IPS-20b (cell line): ENCODE results near the gene SCN4B.
"Not testable (repeated sequence)": the region's sequence is repeated elsewhere in the genome, so short reads cannot be mapped to it uniquely, and the experiment has no call there.

Experiments used
- H3K27ac ChIP-seq: one replicate; pipeline ENCODE4 v1.5.1; 2013; ENCODE audit warnings: low read length
- H3K27me3 ChIP-seq: 2 replicates; pipeline ENCODE4 v1.6.1; 2013; ENCODE audit warnings: mild to moderate bottlenecking, low read length, inconsistent platforms; ENCODE audit not compliant: insufficient read depth
- H3K36me3 ChIP-seq: 2 replicates; pipeline ENCODE4 v1.6.1; 2013; ENCODE audit warnings: low read depth, mild to moderate bottlenecking, inconsistent platforms, low read length, moderate library complexity; ENCODE audit not compliant: insufficient read depth
- H3K4me1 ChIP-seq: 2 replicates; pipeline ENCODE4 v1.6.1; 2013; ENCODE audit warnings: mild to moderate bottlenecking, control low read depth, inconsistent platforms, low read length, moderate library complexity; ENCODE audit not compliant: insufficient read depth
- H3K4me3 ChIP-seq: 2 replicates; pipeline ENCODE4 v1.5.1; 2013; ENCODE audit warnings: mild to moderate bottlenecking, low read length, inconsistent platforms
- H3K9ac ChIP-seq: 2 replicates; pipeline ENCODE4 v1.6.1; 2013; ENCODE audit warnings: low read depth, mild to moderate bottlenecking, inconsistent platforms, low read length, moderate library complexity
- H3K9me3 ChIP-seq: 2 replicates; pipeline ENCODE4 v1.6.1; 2013; ENCODE audit warnings: mild to moderate bottlenecking, low read depth, low read length, inconsistent platforms; ENCODE audit not compliant: insufficient read depth

SCN4B gene, protein sequence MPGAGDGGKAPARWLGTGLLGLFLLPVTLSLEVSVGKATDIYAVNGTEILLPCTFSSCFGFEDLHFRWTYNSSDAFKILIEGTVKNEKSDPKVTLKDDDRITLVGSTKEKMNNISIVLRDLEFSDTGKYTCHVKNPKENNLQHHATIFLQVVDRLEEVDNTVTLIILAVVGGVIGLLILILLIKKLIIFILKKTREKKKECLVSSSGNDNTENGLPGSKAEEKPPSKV

GRCh38 chr11:118152552-118153471 is at the start of gene SCN4B:
TSS of gene SCN4B (minus strand) at chr11:118152823. CDS start at chr11:118152673, 150 bp downstream.
- no peaks in the 10 kb centered on the region for H3K36me3 ChIP-seq
- H3K9ac ChIP-seq, result peak within 1 kb of the TSS; percentile 24; the same call in 1 of the 2 replicates
- peaks cover 99% of the 10 kb centered on the region for H3K27me3 ChIP-seq
- no peak within 1 kb of the TSS for H3K27ac ChIP-seq
- H3K9me3 ChIP-seq, result no peaks in the 10 kb centered on the region
- peak within 1 kb of the TSS; percentile 75 for H3K4me3 ChIP-seq
- peaks cover 34% of the 10 kb centered on the region for H3K4me1 ChIP-seq

DNA sequence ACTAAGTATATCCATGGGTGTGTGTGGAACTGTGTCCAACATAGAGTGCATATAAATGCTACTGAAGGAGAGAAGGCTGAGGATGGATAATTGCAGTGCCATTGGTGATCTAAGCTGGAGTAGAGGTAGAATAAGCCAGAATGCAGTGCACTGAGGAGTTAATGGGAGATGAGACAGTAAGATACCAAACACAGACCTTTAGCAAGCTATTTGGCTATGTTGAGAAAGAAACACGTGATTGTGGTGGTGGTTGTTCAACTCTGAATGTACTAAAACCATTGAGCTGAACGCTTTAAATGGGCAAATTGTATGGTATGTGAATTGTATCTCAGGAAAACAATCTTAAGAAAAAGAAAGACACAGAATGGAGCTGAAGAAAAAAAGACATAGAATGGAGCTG is 49.3 kb upstream of the SCN4B start:
- H3K4me3 ChIP-seq, result no peak overlapping the region
- H3K27me3 ChIP-seq, result no peaks in the 10 kb centered on the region; the same call in 1 of the 2 replicates
- H3K9me3 ChIP-seq, result no peaks in the 10 kb centered on the region
- H3K36me3 ChIP-seq, result no peaks in the 10 kb centered on the region
- no peak overlapping the region for H3K27ac ChIP-seq
- peaks cover 3% of the 10 kb centered on the region; the same call in 1 of the 2 replicates for H3K4me1 ChIP-seq
- H3K9ac ChIP-seq, result no peak overlapping the region

- Histone ChIP-seq H3K9me3 (no peaks in the 10 kb centered on the region), H3K4me3 (no peak overlapping the region), H3K4me1 (no peaks in the 10 kb centered on the region; the same call in 1 of the 2 replicates), H3K27me3 (no peaks in the 10 kb centered on the region; the same call in 1 of the 2 replicates), H3K9ac (no peak overlapping the region), H3K27ac (no peak overlapping the region), H3K36me3 (no peaks in the 10 kb centered on the region)
Observed at GRCh38 chr11:118200901-118201680, 48.5 kb upstream of the SCN4B start.

DNA sequence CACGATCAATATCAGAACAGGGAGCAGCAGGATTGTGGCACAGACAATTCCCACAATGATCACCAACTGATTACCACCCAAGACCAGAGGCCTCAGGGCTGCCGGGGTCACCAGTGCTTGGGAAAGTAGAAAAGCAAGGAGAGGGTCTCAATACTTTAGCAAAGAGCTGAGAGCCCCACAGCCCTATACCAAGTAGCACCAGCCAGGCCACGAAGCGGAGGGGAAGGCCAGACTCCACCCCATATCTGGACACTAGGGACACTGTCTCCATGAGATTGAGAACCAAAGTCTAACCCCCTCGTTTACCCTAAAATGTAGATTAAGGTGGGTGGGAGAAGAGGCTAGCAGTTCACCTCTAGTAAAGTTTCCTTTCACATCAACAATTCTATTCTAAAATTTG is 47.9 kb upstream of the SCN4B start:
- Histone ChIP-seq H3K9ac (no peak overlapping the region), H3K27ac (no peak overlapping the region), H3K36me3 (no peaks in the 10 kb centered on the region), H3K4me3 (no peak overlapping the region), H3K4me1 (no peaks in the 10 kb centered on the region; the same call in 1 of the 2 replicates), H3K9me3 (no peaks in the 10 kb centered on the region), H3K27me3 (no peaks in the 10 kb centered on the region; the same call in 1 of the 2 replicates)

DNA sequence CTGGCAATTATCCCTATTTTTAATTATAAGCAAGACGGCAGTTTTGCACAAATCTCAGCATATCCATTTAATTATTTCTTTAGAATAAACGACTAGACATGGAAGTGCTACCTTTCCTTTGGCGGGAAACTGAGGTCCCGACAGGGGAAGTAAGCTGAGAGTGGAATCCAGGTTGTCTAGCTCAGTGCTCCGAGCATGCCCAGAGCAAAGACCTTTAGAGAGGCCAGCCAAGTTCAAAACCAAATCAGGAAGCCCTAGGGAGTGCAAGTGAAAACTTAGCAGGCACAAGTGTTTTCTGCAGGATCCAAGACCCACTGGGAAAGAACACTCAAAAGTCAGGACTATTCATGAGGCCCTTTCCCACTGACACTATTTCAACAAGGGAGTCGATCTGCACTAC is 46.5 kb upstream of the SCN4B start:
- H3K9ac ChIP-seq, result no peak overlapping the region
- no peak overlapping the region for H3K4me3 ChIP-seq
- no peaks in the 10 kb centered on the region; the same call in 1 of the 2 replicates for H3K27me3 ChIP-seq
- no peaks in the 10 kb centered on the region for H3K36me3 ChIP-seq
- H3K4me1 ChIP-seq, result peaks cover 8% of the 10 kb centered on the region; the same call in 1 of the 2 replicates
- no peak overlapping the region for H3K27ac ChIP-seq
- no peaks in the 10 kb centered on the region for H3K9me3 ChIP-seq

- Histone ChIP-seq H3K4me3 (0 out of 2 replicates have a peak overlapping the region, but pooled peaks have one; percentile 15), H3K9me3 (no peaks in the 10 kb centered on the region), H3K36me3 (no peaks in the 10 kb centered on the region)
Observed at GRCh38 chr11:118198370-118198769, 45.7 kb upstream of the SCN4B start.

GRCh38 chr11:118194835-118195627 is 42.4 kb upstream of the SCN4B start:
- no peaks in the 10 kb centered on the region; the same call in 1 of the 2 replicates for H3K27me3 ChIP-seq
- H3K27ac ChIP-seq, result no peak overlapping the region
- no peaks in the 10 kb centered on the region for H3K36me3 ChIP-seq
- H3K9ac ChIP-seq, result no peak overlapping the region
- H3K4me3 ChIP-seq, result no peak overlapping the region
- H3K4me1 ChIP-seq, result peaks cover 9% of the 10 kb centered on the region; the same call in 1 of the 2 replicates
- no peaks in the 10 kb centered on the region for H3K9me3 ChIP-seq

More at GRCh38 chr11:118198370-118198769, 45.7 kb upstream of the SCN4B start:
- Histone ChIP-seq H3K27ac (no peak overlapping the region), H3K9ac (no peak overlapping the region), H3K27me3 (no peaks in the 10 kb centered on the region; the same call in 1 of the 2 replicates), H3K4me1 (peaks cover 9% of the 10 kb centered on the region; the same call in 1 of the 2 replicates)

DNA sequence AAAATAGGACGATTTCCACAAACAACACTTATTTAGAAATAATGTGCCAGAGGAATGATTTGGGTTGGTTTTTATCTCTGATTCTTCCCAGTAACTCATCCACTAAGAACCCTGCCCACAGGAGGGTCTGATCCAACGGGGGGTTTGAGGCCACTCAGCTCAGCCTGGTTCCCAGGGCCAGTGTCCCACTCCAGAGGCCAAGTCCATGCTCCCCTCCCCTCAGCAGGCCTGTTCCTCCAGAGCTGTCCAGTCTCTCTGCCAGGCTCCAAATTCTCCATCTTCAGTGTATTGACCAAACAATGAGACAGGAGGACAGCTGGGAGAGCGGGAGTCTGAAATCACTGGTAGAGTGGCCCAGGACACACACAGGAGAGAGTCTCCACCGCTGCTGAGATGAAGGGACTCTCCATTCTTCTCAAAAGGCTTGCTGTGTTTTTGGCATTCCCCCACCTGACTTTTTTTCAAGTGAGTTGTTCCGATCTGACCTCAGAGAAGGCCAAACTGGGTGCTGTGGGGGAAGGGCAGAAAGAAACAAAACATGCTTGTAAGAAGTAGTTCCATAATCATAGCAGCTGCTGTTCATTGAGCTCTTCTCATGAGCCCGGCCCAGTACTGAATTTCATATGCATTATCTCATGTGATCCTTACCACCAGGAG is 41.4 kb upstream of the SCN4B start:
- H3K27me3 ChIP-seq, result no peaks in the 10 kb centered on the region; the same call in 1 of the 2 replicates

DNA sequence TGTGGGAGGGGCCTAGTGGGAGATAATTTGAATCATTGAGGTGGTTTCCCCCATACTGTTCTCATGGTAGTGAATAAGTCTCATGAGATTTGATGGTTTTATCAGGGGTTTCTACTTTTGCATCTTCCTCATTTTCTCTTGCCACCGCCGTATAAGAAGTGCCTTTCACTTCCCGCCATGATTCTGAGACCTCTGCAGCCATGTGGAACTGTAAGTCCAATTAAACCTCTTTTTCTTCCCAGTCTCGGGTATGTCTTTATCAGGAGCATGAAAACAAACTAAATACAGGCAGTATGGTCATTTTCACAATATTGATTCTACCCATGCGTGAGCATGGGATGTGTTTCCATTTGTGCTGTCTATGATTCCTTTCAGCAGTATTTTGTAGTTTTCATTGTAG is 40.2 kb upstream of the SCN4B start:
- H3K9ac ChIP-seq, H3K27me3 ChIP-seq, H3K4me3 ChIP-seq, H3K9me3 ChIP-seq, H3K36me3 ChIP-seq, H3K27ac ChIP-seq, H3K4me1 ChIP-seq: not testable (repeated sequence)

More for the DNA sequence above, 41.4 kb upstream of the SCN4B start:
- no peak overlapping the region for H3K9ac ChIP-seq
- no peaks in the 10 kb centered on the region for H3K9me3 ChIP-seq
- H3K27ac ChIP-seq, result no peak overlapping the region
- no peak overlapping the region for H3K4me3 ChIP-seq
- no peaks in the 10 kb centered on the region for H3K36me3 ChIP-seq
- peaks cover 9% of the 10 kb centered on the region; the same call in 1 of the 2 replicates for H3K4me1 ChIP-seq

DNA sequence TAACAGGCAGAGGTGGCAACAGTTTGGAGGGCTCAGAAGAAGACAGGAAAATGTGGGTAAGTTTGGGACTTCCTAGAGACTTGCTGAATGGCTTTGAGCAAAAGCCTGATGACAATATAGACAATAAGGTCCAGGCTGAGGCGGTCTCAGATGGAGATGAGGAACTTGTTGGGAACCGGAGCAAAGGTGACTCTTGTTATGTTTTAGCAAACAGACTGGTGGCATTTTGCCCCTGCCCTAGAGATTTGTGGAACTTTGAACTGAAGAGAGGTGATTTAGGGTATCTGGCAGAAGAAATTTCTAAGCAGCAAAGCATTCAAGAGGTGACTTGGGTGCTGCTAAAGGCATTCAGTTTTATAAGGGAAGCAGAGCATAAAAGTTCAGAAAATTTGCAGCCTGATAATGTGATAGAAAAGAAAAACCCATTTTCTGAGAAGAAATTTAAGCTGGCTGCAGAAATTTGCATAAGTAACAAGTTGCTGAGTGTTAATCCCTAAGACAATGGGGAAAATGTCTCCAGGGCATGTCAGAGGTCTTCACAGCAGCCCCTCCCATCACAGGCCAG is 38.4 kb upstream of the SCN4B start:
- H3K9me3 ChIP-seq, H3K36me3 ChIP-seq, H3K27ac ChIP-seq, H3K9ac ChIP-seq, H3K4me1 ChIP-seq, H3K4me3 ChIP-seq: not testable (repeated sequence)
- H3K27me3 ChIP-seq, result peaks cover 10% of the 10 kb centered on the region
